GM23338 (cell line): ENCODE data around the gene DCAF7. TPM values are rescaled to one million over a fixed set of nuclear protein-coding genes. Genes with fewer than 3 reads are reported as not detected.

Source experiments
- ATAC-seq: fragments of 200-7000 bp; cut with Tn5 transposase; 3 replicates; pipeline ENCODE4 v1.9.1; 2020
- DNase-seq: peaks from one replicate; pipeline ENCODE4 v3.0.0-alpha.2; 2015; ENCODE audit warnings: low spot score
- H2AFZ ChIP-seq: fragments of 200-600 bp; sonication (generic); 2 replicates; pipeline ENCODE4 v1.8.0; 2016; ENCODE audit warnings: antibody characterized with exemption, mild to moderate bottlenecking, moderate library complexity
- H3F3A ChIP-seq: fragments of 200-600 bp; sonication (generic); replicated peaks from 2 replicates; pipeline ENCODE4 v1.8.0; 2017; ENCODE audit warnings: antibody characterized with exemption, mixed run types, low read depth
- H3K27ac ChIP-seq: fragments of 200-600 bp; sonication (generic); 2 replicates; pipeline ENCODE4 v1.6.1; 2016; ENCODE audit warnings: low read depth
- H3K27me3 ChIP-seq: fragments of 200-600 bp; sonication (generic); 2 replicates; pipeline ENCODE4 v1.8.0; 2016; ENCODE audit warnings: mild to moderate bottlenecking, mixed run types, moderate library complexity; ENCODE audit not compliant: insufficient read depth
- H3K36me3 ChIP-seq: fragments of 200-600 bp; sonication (generic); 2 replicates; pipeline ENCODE4 v1.8.0; 2016; ENCODE audit warnings: mild to moderate bottlenecking; ENCODE audit not compliant: insufficient read depth
- H3K4me1 ChIP-seq: fragments of 200-600 bp; sonication (generic); 2 replicates; pipeline ENCODE4 v1.8.0; 2016; ENCODE audit warnings: mild to moderate bottlenecking, moderate library complexity; ENCODE audit not compliant: insufficient read depth
- H3K4me2 ChIP-seq: fragments of 200-600 bp; sonication (generic); 2 replicates; pipeline ENCODE4 v1.7.1; 2017; ENCODE audit warnings: mixed run types
- H3K4me3 ChIP-seq: fragments of 200-600 bp; sonication (generic); 2 replicates; pipeline ENCODE4 v1.6.1; 2016; ENCODE audit warnings: mixed run types
- H3K79me2 ChIP-seq: fragments of 200-600 bp; sonication (generic); replicated peaks from 2 replicates; pipeline ENCODE4 v1.8.0; 2017; ENCODE audit warnings: mild to moderate bottlenecking; ENCODE audit not compliant: insufficient read depth
- H3K9me2 ChIP-seq: fragments of 200-600 bp; sonication (generic); 2 replicates; pipeline ENCODE4 v1.8.0; 2017; ENCODE audit not compliant: insufficient read depth
- H4K20me1 ChIP-seq: fragments of 200-600 bp; sonication (generic); replicated peaks from 2 replicates; pipeline ENCODE4 v1.8.0; 2017; ENCODE audit warnings: mild to moderate bottlenecking; ENCODE audit not compliant: insufficient read depth
- H3K27ac Mint-ChIP-seq: 2 replicates; pipeline ENCODE4 v1.8.0; 2020; ENCODE audit warnings: inconsistent platforms, mild to moderate bottlenecking, moderate library complexity, mixed read lengths
- H3K27me3 Mint-ChIP-seq: 3 replicates; pipeline ENCODE4 v1.8.0; 2022; ENCODE audit warnings: low read depth, mild to moderate bottlenecking, moderate library complexity, mixed read lengths, inconsistent platforms; ENCODE audit not compliant: insufficient read depth, poor library complexity
- H3K36me3 Mint-ChIP-seq: 3 replicates; pipeline ENCODE4 v1.8.0; 2021; ENCODE audit warnings: low read depth, mild to moderate bottlenecking, inconsistent platforms, moderate library complexity, mixed read lengths
- H3K4me1 Mint-ChIP-seq: 3 replicates; pipeline ENCODE4 v1.8.0; 2020; ENCODE audit warnings: mild to moderate bottlenecking, inconsistent platforms, mixed read lengths
- H3K4me3 Mint-ChIP-seq: 3 replicates; pipeline ENCODE4 v1.8.0; 2021; ENCODE audit warnings: moderate library complexity, mild to moderate bottlenecking, inconsistent platforms, mixed read lengths
- H3K9me3 Mint-ChIP-seq: 3 replicates; pipeline ENCODE4 v1.8.0; 2020; ENCODE audit warnings: moderate library complexity, mild to moderate bottlenecking, inconsistent platforms, mixed read lengths
- EZH2phosphoT487 ChIP-seq: fragments of 200-600 bp; sonication (generic); IDR thresholded peaks from one replicate; pipeline ENCODE4 v1.8.1; 2018; ENCODE audit warnings: antibody characterized with exemption; ENCODE audit not compliant: unreplicated experiment
- JUNB ChIP-seq: IDR thresholded peaks from one replicate; pipeline ENCODE4 v1.6.1; 2016; ENCODE audit warnings: antibody characterized with exemption; ENCODE audit not compliant: unreplicated experiment
- POLR2AphosphoS5 ChIP-seq: IDR thresholded peaks from 2 replicates; pipeline ENCODE4 v1.6.1; 2016; ENCODE audit warnings: antibody characterized with exemption, low read depth
- ZNF331 ChIP-seq: fragments of 250-450 bp; sonication (Bioruptor Pico); IDR thresholded peaks from 2 replicates; pipeline ENCODE4 v1.5.0; 2020; ENCODE audit warnings: low read depth, mild to moderate bottlenecking, moderate library complexity
- polyA plus RNA-seq: library from polyadenylated mRNA; unstranded; fragments of >200 nt; fragmentation: Nextera tagmentation; extraction: Ambion mirVana; gene quantifications from 2 replicates; pipeline ENCODE4 v1.2.1, GENCODE V29; 2016
- total RNA-seq: library from RNA; depleted of rRNA; stranded (reverse); fragments of >200 nt; shearing (Covaris generic); gene quantifications from 2 replicates; pipeline ENCODE4 v1.2.3, GENCODE V29; 2014
- TF ChIP-seq, protein P1 (sequence below): IDR thresholded peaks from one replicate; pipeline ENCODE4 v1.6.1; 2018; ENCODE audit warnings: antibody characterized with exemption; ENCODE audit not compliant: unreplicated experiment
- TF ChIP-seq, protein P2 (sequence below): IDR thresholded peaks from 2 replicates; pipeline ENCODE4 v1.6.1; 2016; ENCODE audit warnings: antibody characterized with exemption
- TF ChIP-seq, protein P3 (sequence below): fragments of 250-450 bp; sonication (Bioruptor Pico); IDR thresholded peaks from 2 replicates; pipeline ENCODE4 v1.5.0; 2020; ENCODE audit warnings: mild to moderate bottlenecking, moderate library complexity

The DCAF7 gene
- total and polyA plus RNA-seq, 2 experiments from 2014 or later, result 31.3 to 60.1 TPM

DNA sequence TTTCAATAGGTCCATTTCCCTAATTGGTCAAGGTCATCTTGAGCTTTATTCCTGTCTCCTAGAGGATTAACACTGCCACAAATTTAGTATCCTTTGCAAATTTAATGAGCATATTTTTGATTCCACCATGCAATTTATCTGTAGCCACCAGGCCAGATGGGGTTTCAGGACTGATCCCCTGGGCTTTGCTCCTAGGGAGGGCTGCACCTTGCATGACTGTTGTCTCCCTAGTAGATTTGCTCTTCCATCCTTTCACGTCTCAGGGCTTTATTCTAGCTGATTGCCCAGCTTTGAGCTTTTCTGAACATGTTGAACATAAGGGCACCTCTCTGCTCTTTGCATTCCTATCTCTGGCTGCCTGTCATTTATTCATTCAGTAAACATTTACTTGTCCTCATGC is 34.9 kb upstream of the DCAF7 start:
- Histone ChIP-seq H4K20me1 (no peaks in the 10 kb centered on the region), H3K27me3 (no peaks in the 10 kb centered on the region), H3K9me2 (no peaks in the 10 kb centered on the region), H3K4me3 (no peak overlapping the region), H3K27ac (no peak overlapping the region), H3K4me1 (0 out of 2 replicates have a peak, but pooled peaks cover under 1% of the 10 kb centered on the region), H3K4me2 (no peak overlapping the region), H2AFZ (no peak overlapping the region), H3F3A (no peaks in the 10 kb centered on the region), H3K79me2 (no peaks in the 10 kb centered on the region), H3K36me3 (no peaks in the 10 kb centered on the region)
- Mint-ChIP-seq H3K27ac (no peak overlapping the region), H3K36me3 (no peaks in the 10 kb centered on the region), H3K4me3 (no peak overlapping the region), H3K4me1 (peaks cover 3% of the 10 kb centered on the region; the same call in 2 of the 3 replicates), H3K9me3 (no peaks in the 10 kb centered on the region; the same call in 2 of the 3 replicates), H3K27me3 (peaks cover 1% of the 10 kb centered on the region)
- TF ChIP-seq EZH2phosphoT487 (no peak), ZNF331 (CRISPR knock-in tag) (no peak), JUNB (no peak)
- ATAC-seq, result no peak
- DNase-seq, result no peak

DNA sequence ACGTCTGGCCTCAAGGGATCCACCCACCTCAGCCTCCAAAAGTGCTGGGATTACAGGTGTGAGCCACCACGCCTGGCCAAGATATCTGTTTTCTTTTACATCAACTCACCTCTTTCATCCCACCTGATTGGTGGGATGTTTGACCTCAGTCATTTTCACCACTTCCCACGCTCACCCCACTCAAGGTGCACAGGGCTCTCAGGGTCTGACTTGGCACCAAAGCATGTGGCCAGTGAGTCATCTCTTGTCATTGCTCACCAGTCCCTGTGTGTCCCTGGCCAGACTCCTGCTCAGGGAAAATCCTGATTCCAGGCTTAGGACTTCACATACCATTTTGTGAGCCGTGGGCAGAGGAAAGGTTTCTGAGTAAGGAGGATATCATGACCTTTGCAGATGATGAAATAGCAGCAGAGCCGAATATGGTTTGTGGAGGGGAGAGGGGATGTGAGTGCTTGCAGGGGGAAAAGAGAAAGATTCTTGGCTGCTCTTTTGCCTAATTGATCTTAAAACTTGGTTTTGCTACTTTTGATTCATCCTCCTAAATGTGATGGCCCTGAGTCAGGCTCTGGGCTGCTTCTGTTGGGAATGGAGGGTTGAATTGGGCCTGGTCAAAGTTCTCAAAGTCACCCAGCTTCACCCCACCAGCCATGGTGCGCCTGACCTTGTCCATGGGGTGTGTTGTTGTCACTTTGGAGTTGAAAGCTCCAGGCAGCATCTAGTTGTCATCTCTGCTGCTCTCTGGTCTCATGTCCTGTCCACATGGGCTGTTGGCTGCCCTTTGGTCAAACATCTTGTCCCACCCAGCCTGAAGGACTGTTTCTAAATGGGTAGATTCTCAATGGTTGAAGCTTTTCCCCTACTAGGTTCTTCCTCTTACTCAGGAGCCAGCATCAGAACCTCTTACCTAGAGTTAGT is 33.1 kb upstream of the DCAF7 start:
- Mint-ChIP-seq H3K4me3 (no peak overlapping the region), H3K4me1 (peaks cover 16% of the 10 kb centered on the region), H3K27ac (no peak overlapping the region), H3K36me3 (no peaks in the 10 kb centered on the region), H3K27me3 (peaks cover 4% of the 10 kb centered on the region), H3K9me3 (no peaks in the 10 kb centered on the region; the same call in 2 of the 3 replicates)
- Histone ChIP-seq H3K36me3 (no peaks in the 10 kb centered on the region), H3F3A (no peaks in the 10 kb centered on the region), H3K27me3 (no peaks in the 10 kb centered on the region), H3K4me2 (no peak overlapping the region), H3K4me3 (no peak overlapping the region), H3K4me1 (0 out of 2 replicates have a peak, but pooled peaks cover 4% of the 10 kb centered on the region), H2AFZ (no peak overlapping the region), H3K9me2 (no peaks in the 10 kb centered on the region), H3K27ac (no peak overlapping the region), H4K20me1 (no peaks in the 10 kb centered on the region), H3K79me2 (no peaks in the 10 kb centered on the region)
- no peak for DNase-seq
- ATAC-seq, result no peak
- TF ChIP-seq, protein P1, sequence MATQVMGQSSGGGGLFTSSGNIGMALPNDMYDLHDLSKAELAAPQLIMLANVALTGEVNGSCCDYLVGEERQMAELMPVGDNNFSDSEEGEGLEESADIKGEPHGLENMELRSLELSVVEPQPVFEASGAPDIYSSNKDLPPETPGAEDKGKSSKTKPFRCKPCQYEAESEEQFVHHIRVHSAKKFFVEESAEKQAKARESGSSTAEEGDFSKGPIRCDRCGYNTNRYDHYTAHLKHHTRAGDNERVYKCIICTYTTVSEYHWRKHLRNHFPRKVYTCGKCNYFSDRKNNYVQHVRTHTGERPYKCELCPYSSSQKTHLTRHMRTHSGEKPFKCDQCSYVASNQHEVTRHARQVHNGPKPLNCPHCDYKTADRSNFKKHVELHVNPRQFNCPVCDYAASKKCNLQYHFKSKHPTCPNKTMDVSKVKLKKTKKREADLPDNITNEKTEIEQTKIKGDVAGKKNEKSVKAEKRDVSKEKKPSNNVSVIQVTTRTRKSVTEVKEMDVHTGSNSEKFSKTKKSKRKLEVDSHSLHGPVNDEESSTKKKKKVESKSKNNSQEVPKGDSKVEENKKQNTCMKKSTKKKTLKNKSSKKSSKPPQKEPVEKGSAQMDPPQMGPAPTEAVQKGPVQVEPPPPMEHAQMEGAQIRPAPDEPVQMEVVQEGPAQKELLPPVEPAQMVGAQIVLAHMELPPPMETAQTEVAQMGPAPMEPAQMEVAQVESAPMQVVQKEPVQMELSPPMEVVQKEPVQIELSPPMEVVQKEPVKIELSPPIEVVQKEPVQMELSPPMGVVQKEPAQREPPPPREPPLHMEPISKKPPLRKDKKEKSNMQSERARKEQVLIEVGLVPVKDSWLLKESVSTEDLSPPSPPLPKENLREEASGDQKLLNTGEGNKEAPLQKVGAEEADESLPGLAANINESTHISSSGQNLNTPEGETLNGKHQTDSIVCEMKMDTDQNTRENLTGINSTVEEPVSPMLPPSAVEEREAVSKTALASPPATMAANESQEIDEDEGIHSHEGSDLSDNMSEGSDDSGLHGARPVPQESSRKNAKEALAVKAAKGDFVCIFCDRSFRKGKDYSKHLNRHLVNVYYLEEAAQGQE, result no peak
- TF ChIP-seq, protein P2, sequence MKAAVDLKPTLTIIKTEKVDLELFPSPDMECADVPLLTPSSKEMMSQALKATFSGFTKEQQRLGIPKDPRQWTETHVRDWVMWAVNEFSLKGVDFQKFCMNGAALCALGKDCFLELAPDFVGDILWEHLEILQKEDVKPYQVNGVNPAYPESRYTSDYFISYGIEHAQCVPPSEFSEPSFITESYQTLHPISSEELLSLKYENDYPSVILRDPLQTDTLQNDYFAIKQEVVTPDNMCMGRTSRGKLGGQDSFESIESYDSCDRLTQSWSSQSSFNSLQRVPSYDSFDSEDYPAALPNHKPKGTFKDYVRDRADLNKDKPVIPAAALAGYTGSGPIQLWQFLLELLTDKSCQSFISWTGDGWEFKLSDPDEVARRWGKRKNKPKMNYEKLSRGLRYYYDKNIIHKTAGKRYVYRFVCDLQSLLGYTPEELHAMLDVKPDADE, result no peak
- TF ChIP-seq POLR2AphosphoS5, result no peak
- TF ChIP-seq, protein P3, sequence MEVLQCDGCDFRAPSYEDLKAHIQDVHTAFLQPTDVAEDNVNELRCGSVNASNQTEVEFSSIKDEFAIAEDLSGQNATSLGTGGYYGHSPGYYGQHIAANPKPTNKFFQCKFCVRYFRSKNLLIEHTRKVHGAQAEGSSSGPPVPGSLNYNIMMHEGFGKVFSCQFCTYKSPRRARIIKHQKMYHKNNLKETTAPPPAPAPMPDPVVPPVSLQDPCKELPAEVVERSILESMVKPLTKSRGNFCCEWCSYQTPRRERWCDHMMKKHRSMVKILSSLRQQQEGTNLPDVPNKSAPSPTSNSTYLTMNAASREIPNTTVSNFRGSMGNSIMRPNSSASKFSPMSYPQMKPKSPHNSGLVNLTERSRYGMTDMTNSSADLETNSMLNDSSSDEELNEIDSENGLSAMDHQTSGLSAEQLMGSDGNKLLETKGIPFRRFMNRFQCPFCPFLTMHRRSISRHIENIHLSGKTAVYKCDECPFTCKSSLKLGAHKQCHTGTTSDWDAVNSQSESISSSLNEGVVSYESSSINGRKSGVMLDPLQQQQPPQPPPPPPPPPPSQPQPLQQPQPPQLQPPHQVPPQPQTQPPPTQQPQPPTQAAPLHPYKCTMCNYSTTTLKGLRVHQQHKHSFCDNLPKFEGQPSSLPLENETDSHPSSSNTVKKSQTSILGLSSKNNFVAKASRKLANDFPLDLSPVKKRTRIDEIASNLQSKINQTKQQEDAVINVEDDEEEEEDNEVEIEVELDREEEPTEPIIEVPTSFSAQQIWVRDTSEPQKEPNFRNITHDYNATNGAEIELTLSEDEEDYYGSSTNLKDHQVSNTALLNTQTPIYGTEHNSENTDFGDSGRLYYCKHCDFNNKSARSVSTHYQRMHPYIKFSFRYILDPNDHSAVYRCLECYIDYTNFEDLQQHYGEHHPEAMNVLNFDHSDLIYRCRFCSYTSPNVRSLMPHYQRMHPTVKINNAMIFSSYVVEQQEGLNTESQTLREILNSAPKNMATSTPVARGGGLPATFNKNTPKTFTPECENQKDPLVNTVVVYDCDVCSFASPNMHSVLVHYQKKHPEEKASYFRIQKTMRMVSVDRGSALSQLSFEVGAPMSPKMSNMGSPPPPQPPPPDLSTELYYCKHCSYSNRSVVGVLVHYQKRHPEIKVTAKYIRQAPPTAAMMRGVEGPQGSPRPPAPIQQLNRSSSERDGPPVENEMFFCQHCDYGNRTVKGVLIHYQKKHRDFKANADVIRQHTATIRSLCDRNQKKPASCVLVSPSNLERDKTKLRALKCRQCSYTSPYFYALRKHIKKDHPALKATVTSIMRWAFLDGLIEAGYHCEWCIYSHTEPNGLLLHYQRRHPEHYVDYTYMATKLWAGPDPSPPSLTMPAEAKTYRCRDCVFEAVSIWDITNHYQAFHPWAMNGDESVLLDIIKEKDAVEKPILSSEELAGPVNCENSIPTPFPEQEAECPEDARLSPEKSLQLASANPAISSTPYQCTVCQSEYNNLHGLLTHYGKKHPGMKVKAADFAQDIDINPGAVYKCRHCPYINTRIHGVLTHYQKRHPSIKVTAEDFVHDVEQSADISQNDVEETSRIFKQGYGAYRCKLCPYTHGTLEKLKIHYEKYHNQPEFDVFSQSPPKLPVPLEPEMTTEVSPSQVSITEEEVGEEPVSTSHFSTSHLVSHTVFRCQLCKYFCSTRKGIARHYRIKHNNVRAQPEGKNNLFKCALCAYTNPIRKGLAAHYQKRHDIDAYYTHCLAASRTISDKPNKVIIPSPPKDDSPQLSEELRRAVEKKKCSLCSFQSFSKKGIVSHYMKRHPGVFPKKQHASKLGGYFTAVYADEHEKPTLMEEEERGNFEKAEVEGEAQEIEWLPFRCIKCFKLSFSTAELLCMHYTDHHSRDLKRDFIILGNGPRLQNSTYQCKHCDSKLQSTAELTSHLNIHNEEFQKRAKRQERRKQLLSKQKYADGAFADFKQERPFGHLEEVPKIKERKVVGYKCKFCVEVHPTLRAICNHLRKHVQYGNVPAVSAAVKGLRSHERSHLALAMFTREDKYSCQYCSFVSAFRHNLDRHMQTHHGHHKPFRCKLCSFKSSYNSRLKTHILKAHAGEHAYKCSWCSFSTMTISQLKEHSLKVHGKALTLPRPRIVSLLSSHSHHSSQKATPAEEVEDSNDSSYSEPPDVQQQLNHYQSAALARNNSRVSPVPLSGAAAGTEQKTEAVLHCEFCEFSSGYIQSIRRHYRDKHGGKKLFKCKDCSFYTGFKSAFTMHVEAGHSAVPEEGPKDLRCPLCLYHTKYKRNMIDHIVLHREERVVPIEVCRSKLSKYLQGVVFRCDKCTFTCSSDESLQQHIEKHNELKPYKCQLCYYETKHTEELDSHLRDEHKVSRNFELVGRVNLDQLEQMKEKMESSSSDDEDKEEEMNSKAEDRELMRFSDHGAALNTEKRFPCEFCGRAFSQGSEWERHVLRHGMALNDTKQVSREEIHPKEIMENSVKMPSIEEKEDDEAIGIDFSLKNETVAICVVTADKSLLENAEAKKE (CRISPR knock-in tag), result no peak
- no peak for TF ChIP-seq EZH2phosphoT487
